Measurements from ENCODE around the gene MYL10.

The MYL10 gene

DNA sequence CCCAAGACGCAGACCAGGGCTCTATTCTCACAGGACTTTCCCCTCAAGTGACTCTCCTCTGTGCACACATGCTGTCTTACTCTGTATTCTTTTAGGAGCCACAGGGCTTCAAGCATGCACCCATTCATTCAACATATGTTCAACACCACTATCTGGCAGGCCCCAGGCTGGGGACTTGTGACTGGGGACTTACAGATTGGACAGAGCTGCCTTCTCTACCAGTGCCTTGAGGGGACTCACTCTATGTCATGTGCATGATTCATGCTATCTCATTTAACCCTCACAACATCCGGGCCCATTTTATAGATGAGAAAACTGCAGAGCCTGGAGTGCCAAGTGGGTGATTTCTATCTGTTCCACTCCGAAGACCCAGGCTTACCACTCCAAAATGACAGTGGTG lies 34.3 kb downstream of the MYL10 start:
- no peak for DNase-seq

DNA sequence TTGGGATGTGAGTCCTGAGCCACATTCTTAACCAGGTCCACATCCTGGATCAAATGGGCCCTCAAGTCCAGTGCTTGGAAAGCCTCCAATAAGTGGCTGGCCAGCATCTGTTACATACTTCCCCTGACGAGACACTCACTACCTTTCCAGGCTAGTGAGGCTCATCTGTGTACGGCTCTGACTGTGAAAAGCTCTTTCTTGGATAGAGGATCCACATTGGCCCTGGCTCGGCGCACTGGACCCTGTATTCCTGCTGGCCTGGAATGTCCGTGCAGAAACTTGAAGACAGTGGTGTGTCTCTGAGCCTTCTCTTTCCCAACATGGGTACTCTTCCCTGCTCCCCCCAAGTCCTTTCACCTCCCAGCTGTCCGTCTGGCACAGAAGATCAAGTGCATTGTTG lies 35.5 kb downstream of the MYL10 start:
- DNase-seq, result no peak

GRCh38 chr7:101591504-101591903 lies 37.6 kb downstream of the MYL10 start:
- no peak for DNase-seq

DNA sequence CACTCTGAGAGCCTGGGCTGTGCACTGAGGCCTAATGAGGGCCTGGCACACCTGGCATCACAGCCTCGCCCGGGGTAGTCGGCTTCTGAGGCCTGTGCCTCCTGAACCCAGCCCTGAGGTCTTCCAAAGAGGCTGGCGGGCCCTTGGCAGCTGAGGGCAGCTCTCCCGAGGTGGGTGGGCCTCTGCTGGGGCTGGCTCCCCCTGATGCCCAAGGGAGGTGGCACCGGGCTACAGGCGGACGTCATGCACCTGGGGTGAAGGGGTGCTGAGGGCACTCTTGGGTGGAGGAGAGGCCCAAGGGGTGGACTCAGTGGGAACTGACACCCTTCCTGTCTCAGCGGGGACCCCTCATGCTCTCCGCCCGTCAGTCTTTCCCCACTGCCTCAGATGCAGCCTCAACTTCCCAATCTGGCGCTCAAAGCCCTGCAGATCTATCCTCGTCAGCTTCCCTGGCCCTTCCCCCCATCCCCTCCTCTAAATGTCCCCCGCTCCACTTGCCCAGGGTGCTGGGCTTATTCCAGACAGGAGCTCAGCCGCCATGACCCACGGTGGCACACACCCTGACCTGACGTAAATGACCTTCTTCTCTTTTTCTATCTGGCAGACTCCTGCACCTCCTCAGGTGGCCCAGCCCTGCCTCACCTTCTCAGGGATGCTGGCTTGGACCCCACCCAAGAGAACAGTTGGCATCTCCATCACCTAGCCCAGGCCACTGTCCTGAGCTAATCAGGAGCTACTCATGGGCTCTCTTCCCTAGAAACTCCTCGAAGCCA lies 38.2 kb downstream of the MYL10 start:
- no peak for DNase-seq

DNA sequence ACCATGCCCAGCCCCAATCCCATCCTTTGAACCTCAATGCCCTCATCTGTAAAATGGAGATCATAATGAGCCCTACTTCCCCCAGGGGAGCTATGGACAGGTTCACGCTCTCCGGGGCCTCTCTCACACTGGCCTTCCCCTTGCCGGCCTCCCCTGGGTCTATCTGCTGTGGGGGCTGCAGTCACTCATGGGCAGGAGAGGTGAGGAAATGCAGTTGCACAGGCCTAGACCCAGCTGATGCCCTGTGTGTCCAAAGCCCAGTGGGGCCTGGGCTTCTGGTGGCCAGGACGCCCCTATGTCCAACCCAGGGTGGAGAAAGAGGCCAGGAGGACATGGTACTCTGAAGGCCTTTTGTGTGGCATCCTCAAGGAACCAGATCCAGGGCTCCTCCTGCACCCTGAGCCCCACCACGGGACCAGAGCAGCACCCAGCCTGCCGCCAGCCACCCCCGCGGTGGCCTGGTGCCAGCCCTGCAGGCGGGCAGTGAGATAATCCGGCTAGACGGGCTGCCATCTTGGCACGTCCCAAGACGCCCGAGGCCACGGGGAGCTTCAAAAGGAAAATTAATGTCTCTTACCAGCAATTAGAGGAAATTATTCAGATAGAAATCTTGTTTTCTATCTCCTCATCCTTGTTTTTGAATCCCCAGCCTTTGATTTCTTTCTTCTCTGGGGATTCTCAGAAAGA lies 39.0 kb downstream of the MYL10 start:
- DNase-seq, result no peak

DNA sequence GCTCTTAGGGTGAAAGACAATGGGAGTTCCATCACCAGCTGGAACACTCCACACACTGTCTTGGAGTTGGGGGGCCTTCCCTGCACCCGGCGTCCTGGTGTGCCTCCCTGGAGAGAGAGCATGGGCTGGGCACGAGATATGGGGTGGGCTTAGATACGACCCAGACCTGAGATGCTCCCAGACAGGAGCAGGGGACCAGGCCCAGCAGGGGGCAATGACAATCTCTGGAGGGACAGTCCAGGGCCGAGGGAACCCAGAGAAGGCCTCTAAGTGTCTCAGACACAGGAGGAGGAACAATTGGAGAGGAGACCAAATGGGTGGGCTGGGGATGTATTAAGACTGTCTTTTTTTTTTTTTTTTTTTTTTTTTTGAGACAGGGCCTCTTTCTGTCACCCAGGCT lies 40.0 kb downstream of the MYL10 start:
- DNase-seq, result no peak

GRCh38 chr7:101588131-101588935 lies 40.8 kb downstream of the MYL10 start:
- no peak for DNase-seq

- no peak for DNase-seq
Measured at GRCh38 chr7:101586906-101587677, 42.0 kb downstream of the MYL10 start.

- no peak for DNase-seq
Measured at GRCh38 chr7:101586078-101586905, 42.8 kb downstream of the MYL10 start.

DNA sequence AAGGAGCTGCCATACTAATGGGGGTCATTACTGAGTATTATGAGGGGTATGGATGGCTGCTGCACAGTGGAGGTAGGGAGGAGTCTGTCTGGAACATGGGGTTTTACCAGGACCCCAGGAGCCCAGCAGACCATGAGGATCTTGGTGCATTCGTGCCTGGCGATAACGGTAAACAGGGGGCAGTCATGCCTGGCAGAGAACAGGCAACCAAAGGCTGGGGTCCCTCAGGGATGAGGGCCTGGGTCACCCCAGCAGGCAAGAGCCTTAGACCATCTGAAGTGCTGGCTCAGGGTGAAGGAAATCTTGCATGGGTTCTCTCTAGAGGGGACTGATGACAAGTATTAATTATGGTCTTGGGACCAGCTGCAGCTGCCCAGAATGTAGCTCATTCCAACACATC lies 46.1 kb downstream of the MYL10 start:
- DNase-seq, result no peak

- DNase-seq, result no peak
Measured at GRCh38 chr7:101581891-101582290, 47.2 kb downstream of the MYL10 start.

GRCh38 chr7:101580596-101580995 lies 48.5 kb downstream of the MYL10 start:
- DNase-seq, result no peak

DNA sequence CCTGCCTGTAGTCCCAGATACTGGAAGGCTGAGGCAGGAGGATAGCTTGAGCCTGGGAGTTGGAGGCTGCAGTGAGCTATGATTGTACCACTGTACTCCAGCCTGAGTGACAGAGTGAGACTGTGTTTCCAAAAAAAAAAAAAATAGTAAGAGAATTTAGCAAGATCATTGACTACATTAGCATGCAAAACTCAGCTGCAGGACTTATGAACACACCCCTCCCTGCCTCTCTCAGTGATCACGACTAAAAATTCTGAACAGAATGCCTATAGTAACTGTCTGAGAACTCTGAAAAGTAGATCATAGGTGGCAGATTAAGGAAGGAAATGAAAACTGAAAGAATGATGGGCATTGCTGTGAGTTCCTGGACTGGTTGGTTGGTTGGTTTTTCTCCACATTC lies 50.5 kb downstream of the MYL10 start:
- DNase-seq, result no peak

DNA sequence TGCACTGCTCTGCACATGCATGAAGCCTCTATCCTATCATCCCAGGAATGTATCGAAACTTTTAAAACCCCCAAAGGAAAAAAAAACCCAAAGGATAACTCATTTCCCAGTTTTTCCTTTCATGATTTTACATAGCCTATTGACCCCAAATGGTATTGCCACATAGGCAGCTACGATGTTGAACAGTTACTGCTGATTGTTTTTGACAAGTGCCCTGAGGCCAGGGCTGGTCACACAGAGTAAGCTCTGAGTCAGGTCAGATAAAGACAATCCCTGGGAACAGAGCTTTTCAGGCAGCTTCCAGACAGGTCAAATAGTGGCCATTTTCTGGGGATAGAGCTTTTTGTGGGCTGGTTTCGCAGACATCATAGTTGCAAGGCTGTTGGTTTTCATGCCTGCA lies 52.1 kb downstream of the MYL10 start:
- DNase-seq, result no peak

GRCh38 chr7:101575721-101576120 lies 53.4 kb downstream of the MYL10 start:
- no peak for DNase-seq

- no peak for DNase-seq
Measured at GRCh38 chr7:101575168-101575567, 53.9 kb downstream of the MYL10 start.

DNA sequence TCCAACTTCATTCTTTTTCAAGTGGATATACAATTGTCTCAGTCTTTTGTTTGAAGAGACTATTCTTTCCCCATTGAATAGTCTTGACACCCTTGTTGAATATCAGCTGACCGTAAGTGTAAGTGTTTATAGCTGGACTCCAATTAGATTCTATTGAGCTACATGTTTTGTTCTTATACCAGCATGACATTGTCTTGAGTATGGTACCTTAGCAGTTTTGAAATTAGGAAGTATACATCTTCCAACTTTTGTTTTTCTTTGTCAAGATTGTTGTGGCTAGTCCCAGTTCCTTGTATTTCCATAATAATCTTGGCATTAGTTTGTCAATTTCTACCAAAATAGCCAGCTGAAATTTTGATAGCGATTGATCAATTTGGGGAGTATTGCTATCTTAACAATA lies 56.9 kb downstream of the MYL10 start:
- no peak for DNase-seq

DNA sequence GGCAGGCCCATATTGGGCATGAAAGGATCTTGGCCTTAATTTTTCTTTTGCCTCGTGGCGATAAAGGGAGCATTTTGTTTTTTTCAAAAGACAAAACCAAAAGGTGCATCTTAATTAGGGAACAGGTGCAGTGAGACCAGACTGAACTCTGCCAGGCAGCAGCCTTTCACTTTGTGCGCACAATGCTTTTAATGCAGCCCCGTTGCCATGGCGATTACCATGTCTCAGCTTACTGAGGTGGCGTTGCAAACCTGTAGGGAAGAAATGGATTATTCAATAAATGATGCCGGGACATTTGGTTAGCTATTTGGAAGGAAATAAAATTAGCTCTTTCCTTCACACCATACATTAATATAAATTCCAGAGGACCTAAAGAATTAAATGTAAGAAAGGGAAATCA lies 61.9 kb downstream of the MYL10 start:
- DNase-seq, result no peak

DNA sequence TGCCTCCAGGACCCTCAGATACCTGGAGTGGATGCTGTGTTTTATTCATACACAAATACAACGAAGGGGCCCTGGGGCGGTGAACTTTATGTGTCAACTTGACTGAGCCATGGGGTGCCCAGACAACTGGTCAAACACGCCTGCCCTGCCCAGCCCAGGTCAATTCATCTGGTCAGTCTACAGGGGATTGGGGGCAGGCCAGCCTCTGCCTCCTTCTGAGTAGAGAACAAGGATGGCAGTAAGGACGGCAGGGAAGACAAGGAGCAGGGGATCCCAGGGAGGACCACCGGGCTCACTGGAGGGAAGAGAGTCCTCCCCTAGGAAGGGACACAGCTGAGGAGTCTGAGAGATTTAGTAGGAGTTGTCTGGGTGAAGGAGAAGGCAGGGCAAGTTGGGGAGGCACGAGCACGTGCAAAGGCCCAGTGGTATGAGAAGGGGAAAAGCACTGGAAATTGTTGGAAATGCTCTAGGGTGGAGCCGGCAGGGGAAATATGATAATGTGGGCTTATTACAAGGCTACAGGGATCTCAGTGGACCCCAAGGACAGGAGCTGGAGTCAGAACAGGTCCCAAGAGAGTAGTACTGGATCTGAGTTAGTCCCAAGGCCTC lies 63.4 kb downstream of the MYL10 start:
- no peak for DNase-seq

- no peak for DNase-seq
Measured at GRCh38 chr7:101564778-101565211, 64.3 kb downstream of the MYL10 start.

DNA sequence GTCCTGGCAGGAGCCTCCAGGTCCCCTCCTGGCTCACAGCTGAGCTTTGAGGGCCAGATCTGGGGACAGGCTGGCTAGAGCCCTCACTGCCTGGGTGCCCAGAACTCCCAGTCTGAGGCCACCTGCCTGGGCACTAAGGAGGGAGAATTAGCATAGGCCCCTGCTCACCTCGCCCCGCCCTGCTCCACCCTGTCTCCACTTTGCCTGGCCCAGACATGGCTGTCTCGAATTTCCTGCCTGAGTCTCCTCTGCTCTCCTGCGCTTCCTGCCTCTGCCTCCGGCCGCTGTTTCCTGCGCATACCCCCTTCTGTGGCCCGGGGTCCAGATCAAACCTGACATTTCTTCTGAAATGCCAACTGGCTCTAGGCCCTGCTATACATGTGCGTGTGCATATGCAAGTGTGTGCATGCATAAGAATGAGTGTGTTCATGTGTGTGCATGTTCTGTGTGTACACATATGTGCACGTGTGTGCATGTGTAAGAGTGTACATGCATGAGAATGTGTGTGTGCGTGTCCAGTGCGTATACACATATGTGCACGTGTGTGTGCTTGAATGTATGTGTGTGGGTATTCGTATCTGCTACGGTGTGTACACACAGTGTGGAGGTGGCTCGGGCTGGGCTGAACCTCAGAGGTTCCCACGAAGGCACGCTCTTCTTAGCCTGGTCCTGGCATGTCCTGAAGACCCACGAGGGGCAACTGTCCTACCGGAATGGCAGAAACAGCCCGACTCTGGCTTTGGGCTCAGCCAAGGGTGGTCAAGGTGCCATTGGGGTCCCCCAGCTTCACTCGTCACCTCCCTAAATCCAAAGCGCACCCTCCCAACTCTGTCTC lies 64.9 kb downstream of the MYL10 start:
- DNase-seq, result no peak
